Natural killer cell (primary cell): ENCODE results near the gene CLEC10A. TPM values are rescaled to one million over a fixed set of nuclear protein-coding genes. Genes with fewer than 3 reads are reported as not detected.

ENCODE experiments used
- ATAC-seq, 3 donors: fragments of 150-1000 bp in 2 of 3; fragments of 200-7000 bp in 1 of 3; cut with Tn5 transposase; 1 replicate in 1 of 3; 2 replicates in 2 of 3; pipeline ENCODE4 v1.10.0; 2021; ENCODE audit warnings: mild to moderate bottlenecking in 2 of 3, moderate library complexity in 2 of 3
- DNase-seq, 2 donors: peaks; one replicate each; pipeline versions ENCODE4 v3.0.0 to v3.0.0-alpha.2; 2013 to 2021; ENCODE audit warnings: mixed read lengths in 1 of 2
- H3K27ac ChIP-seq: one replicate; pipeline ENCODE4 v1.5.1; 2013; ENCODE audit warnings: mild to moderate bottlenecking, low read length
- H3K27me3 ChIP-seq: one replicate; pipeline ENCODE4 v1.6.1; 2013; ENCODE audit warnings: low read length; ENCODE audit not compliant: control insufficient read depth, insufficient read depth
- H3K36me3 ChIP-seq: one replicate; pipeline ENCODE4 v1.6.1; 2013; ENCODE audit warnings: low read length; ENCODE audit not compliant: control insufficient read depth, insufficient read depth
- H3K4me1 ChIP-seq: one replicate; pipeline ENCODE4 v1.6.1; 2013; ENCODE audit warnings: low read length; ENCODE audit not compliant: control insufficient read depth, insufficient read depth
- H3K4me3 ChIP-seq: one replicate; pipeline ENCODE4 v1.5.1; 2013; ENCODE audit warnings: low read length
- H3K9me3 ChIP-seq: one replicate; pipeline ENCODE4 v1.6.1; 2013; ENCODE audit warnings: low read length; ENCODE audit not compliant: control insufficient read depth, insufficient read depth
- H3K27ac Mint-ChIP-seq, 2 donors: one replicate each; pipeline ENCODE4 v1.8.0; 2022; ENCODE audit warnings: mild to moderate bottlenecking in 2 of 2, mixed read lengths in 2 of 2, moderate library complexity in 1 of 2
- H3K27me3 Mint-ChIP-seq, 2 donors: one replicate each; pipeline ENCODE4 v1.8.0; 2022; ENCODE audit warnings: low read depth in 2 of 2, mixed read lengths in 2 of 2
- H3K36me3 Mint-ChIP-seq: one replicate; pipeline ENCODE4 v1.8.0; 2022; ENCODE audit warnings: mixed read lengths
- H3K4me1 Mint-ChIP-seq, 2 donors: one replicate each; pipeline ENCODE4 v1.8.0; 2022; ENCODE audit warnings: mixed read lengths in 2 of 2
- H3K4me3 Mint-ChIP-seq: one replicate; pipeline ENCODE4 v1.8.0; 2022; ENCODE audit warnings: mild to moderate bottlenecking, moderate library complexity, mixed read lengths
- H3K9me3 Mint-ChIP-seq, 2 donors: one replicate each; pipeline ENCODE4 v1.8.0; 2022; ENCODE audit warnings: mixed read lengths in 2 of 2
- CTCF ChIP-seq: fragments of 200-600 bp; IDR thresholded peaks from one replicate; pipeline ENCODE4 v1.8.0; 2022; ENCODE audit warnings: antibody characterized with exemption
- whole genome bisulfite sequencing: methylation state at CpG from one replicate; pipeline ENCODE4 v1.1.7; 2013; ENCODE audit warnings: missing lambda C conversion rate; ENCODE audit not compliant: insufficient coverage; 5-methylcytosine and 5-hydroxymethylcytosine counted together
- intact Hi-C: fragments of 100-400 bp; cut with micrococcal nuclease; formaldehyde crosslinking; loops from one replicate; pipeline ENCODE4 v1.14.2; 2022
- total RNA-seq, 4 donors: library from RNA; stranded (reverse); fragments of 120-200 nt in 1 of 4; gene quantifications; one replicate each; pipeline versions ENCODE4 v1.2.3 to v1.2.4, GENCODE V29; 2013 to 2022

Gene CLEC10A
- total RNA-seq, 3 donors from 2014 or later (not counting 1 experiment from before 2014, with no cell fraction given), result 0.54 to 2.2 (median 1.8) TPM

DNA sequence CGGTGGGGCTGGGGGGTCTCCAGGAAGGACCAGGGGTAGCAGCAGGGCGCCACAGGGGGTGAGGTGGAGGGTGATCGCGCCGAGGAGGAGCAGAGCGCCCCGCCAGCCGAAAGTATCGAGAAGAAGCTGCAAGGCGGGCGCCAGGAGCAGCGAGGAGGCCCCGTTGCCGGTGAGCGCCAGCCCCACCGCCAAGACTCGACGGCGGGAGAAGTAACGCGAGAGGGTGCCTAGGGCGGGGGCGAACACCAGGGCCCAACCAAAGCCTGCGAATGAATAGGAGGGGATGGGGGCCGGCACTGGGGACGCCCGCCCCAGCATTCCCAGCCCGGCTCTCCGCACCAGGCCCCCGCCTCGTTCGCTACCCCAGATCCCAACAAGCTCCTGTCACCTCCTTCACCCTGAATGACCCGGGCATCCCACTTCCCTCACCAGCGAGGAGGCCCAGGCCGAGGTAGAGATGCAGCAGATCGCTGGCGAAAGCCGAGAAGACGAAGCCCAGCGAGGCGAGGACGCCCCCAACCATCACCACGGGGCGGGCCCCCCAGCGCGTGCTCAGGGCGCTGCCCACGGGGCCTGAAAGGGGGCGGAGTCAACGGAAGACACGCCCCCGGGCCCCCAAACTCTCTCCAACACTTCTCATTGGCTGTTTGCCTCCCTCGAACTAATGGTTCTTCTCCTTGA, 37.4 kb downstream of the CLEC10A start:
- H3K4me1 ChIP-seq, result peaks cover 43% of the 10 kb centered on the region
- ATAC-seq (peak; percentile 49 to 64 (median 60)), DNase-seq (peak; percentile 52 to 72)
- Mint-ChIP-seq H3K27ac (peak overlapping the region; percentile 76 to 90), H3K36me3 (no peaks in the 10 kb centered on the region), H3K4me1 (peaks cover 32 to 60% of the 10 kb centered on the region in 2 donors), H3K27me3 (peaks cover 0 to 7% of the 10 kb centered on the region in 2 donors), H3K4me3 (peak overlapping the region; percentile 84), H3K9me3 (no peaks in the 10 kb centered on the region)
- peaks cover 6% of the 10 kb centered on the region for H3K27me3 ChIP-seq
- H3K9me3 ChIP-seq, result no peaks in the 10 kb centered on the region
- 2% methylated on average over 53 of the region's 53 CpGs for WGBS
- peak; percentile 11 for TF ChIP-seq CTCF
- peak overlapping the region; percentile 46 for H3K4me3 ChIP-seq
- no peaks in the 10 kb centered on the region for H3K36me3 ChIP-seq
- H3K27ac ChIP-seq, result peak overlapping the region; percentile 75
- intact Hi-C loops, result no loop called here

DNA sequence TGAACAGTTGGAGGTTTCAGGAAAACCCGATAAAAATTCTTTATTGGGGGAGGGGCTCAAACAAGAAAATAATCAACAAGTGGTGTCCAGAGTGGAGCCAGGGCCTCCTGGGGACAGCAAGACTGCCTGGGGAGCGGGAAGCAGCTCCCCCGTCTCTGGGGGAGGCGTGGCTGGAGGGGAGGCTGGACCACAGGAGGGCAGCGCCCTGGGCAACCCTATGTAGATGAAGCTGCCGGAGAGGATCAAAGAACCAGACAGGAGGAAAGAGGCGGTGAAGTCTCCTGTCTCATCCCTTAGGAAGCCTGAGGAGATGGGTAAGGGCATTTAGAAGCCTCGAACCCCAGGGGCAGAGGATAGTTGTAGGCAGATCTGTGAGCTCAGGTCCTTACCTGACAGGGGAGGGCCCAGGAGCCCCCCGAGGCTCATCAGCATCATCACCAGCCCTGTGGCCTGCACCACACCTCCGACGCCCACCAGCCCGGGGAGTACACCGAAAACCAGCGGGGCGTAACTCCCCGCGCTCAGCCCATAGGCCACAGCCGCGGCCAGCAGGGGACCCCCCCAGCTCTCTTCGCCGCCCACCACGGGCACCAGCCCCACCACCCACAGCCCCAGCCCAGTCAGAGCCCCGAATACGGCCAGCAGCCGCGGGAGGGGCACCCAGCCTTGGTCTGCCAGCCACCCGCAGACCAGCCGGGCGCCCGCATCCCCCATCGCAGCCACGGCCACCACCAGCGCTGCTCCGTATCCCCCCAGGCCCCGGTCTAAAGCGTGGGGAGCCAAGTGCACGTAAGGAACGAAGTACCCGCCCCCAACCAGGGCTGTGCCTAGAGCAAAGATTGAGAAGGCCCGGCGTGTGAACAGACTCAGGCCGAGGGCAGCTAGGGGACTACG, 38.2 kb downstream of the CLEC10A start:
- Histone ChIP-seq H3K27me3 (peaks cover 6% of the 10 kb centered on the region), H3K36me3 (no peaks in the 10 kb centered on the region), H3K4me3 (peak overlapping the region; percentile 46), H3K9me3 (no peaks in the 10 kb centered on the region), H3K4me1 (peaks cover 44% of the 10 kb centered on the region), H3K27ac (peak overlapping the region; percentile 75)
- intact Hi-C loops, result no loop called here
- H3K4me1 Mint-ChIP-seq, result peaks cover 29 to 61% of the 10 kb centered on the region in 2 donors
- WGBS, result 16% methylated on average over 42 of the region's 43 CpGs
- TF ChIP-seq CTCF, result no peak
- peak overlapping the region; percentile 84 for H3K4me3 Mint-ChIP-seq
- H3K27me3 Mint-ChIP-seq, result peaks cover 0 to 7% of the 10 kb centered on the region in 2 donors
- peak; percentile 51 to 58 (median 52) for ATAC-seq
- DNase-seq, result peak; percentile 45 to 67
- H3K36me3 Mint-ChIP-seq, result no peaks in the 10 kb centered on the region
- peak overlapping the region; percentile 76 to 90 for H3K27ac Mint-ChIP-seq
- no peaks in the 10 kb centered on the region for H3K9me3 Mint-ChIP-seq

DNA sequence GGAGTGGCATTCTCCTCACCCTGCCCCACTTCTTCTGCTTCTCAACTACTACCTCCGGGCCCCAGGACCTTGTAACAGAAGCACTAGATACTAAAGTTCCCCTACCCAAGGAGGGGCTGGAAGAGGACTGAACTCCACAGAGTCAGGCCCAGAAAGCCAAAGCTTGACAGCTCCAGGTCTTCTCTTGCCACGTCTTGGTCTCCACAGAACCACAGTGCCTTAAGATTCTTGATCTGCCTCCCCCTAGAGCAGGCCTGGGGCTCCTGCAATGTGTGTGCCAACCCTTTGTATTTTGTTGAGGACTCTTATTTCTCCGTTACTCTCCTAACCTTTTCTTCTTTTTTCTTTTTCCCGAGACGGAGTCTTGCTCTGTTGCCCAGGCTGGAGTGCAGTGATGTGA, 40.2 kb downstream of the CLEC10A start:
- DNase-seq (peak in 1 of 2 donors; percentile 50), ATAC-seq (no peak)
- peaks cover 6% of the 10 kb centered on the region for H3K27me3 ChIP-seq
- H3K27ac ChIP-seq, result no peak overlapping the region
- TF ChIP-seq CTCF, result no peak
- Mint-ChIP-seq H3K9me3 (no peaks in the 10 kb centered on the region), H3K4me3 (peak overlapping the region; percentile 62), H3K27me3 (peaks cover 0 to 3% of the 10 kb centered on the region in 2 donors), H3K27ac (peak overlapping the region; percentile 61 to 69), H3K36me3 (no peaks in the 10 kb centered on the region), H3K4me1 (peaks cover 33 to 68% of the 10 kb centered on the region in 2 donors)
- H3K36me3 ChIP-seq, result no peaks in the 10 kb centered on the region
- H3K9me3 ChIP-seq, result no peaks in the 10 kb centered on the region
- WGBS, result 82% methylated on average over 5 of the region's 5 CpGs
- intact Hi-C loops, result no loop called here
- no peak overlapping the region for H3K4me3 ChIP-seq
- peaks cover 48% of the 10 kb centered on the region for H3K4me1 ChIP-seq
